ENCODE results near the gene AKAP8. TPM values are rescaled to one million over a fixed set of nuclear protein-coding genes. Genes with fewer than 3 reads are reported as not detected.

The AKAP8 gene
- total RNA-seq, 1 experiment from 2014 or later: 50.8 TPM

DNA sequence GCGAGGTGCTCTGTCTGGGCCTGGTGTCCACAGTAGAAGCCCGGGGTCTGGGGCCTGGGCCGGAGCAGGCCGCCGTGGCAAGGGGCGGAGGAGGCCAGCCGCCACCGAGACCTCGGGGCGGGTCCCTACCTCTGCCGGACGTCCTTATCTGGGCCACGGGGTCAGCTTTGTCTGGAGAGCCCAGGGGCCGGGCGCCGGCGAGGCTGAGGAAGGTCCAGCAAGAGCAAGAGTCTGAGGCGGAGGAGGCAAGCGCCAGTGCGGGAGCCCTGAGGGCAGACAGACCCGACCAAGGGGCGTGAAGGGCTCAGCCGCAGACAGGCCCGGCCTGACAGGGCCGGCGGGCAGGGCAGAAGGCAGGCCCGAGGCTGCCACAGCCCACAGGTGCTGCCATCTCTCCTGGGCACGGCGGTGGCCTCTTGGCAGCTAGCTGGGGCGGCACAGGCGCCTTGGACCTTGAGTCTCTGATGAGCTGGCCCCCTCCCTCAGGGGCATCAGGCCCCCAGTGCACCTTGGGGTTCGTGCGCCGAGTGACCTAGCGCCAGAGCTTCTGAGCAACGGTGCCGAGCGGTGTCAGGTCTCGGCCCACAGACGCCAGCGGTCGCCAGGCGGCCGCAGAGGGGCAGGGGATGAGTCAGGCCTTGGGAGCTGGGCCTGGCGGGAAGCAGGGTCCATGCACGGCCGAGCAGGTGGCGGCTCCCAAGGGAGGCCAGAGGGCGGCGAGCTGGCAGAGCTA lies 19.1 kb upstream of the AKAP8 start:
- H3K4me1 ChIP-seq (ENCODE audit: control insufficient read depth, insufficient read depth, low read length): no peaks in the 10 kb centered on the region
- intact Hi-C loops (cut with micrococcal nuclease; ENCODE audit: unreplicated experiment): no loop called here
- ATAC-seq (no peak), DNase-seq (ENCODE audit: low read depth, low spot score) (no peak)
- H3K36me3 ChIP-seq (ENCODE audit: control insufficient read depth, insufficient read depth, low read length): no peaks in the 10 kb centered on the region
- ChIA-PET CTCF (no interaction called here), POLR2A (no interaction called here)
- no peak overlapping the region for H3K4me3 ChIP-seq (ENCODE audit: low read depth in 2 of 2, low read length in 2 of 2)
- BruUV-seq (replicated peaks): no TSS peak
- H3K27ac ChIP-seq (ENCODE audit: low read length): no peak overlapping the region
- no peaks in the 10 kb centered on the region for H3K9me3 ChIP-seq (ENCODE audit: control insufficient read depth, insufficient read depth, low read depth, low read length)
- H3K27me3 ChIP-seq (ENCODE audit: control insufficient read depth, insufficient read depth, low read length): no peaks in the 10 kb centered on the region
- in situ Hi-C loops (cut with HindIII; ENCODE audit: low pct_unique_long_range_greater_than_20kb, low sequenced_read_pairs): no loop called here
- TF ChIP-seq, protein P1, sequence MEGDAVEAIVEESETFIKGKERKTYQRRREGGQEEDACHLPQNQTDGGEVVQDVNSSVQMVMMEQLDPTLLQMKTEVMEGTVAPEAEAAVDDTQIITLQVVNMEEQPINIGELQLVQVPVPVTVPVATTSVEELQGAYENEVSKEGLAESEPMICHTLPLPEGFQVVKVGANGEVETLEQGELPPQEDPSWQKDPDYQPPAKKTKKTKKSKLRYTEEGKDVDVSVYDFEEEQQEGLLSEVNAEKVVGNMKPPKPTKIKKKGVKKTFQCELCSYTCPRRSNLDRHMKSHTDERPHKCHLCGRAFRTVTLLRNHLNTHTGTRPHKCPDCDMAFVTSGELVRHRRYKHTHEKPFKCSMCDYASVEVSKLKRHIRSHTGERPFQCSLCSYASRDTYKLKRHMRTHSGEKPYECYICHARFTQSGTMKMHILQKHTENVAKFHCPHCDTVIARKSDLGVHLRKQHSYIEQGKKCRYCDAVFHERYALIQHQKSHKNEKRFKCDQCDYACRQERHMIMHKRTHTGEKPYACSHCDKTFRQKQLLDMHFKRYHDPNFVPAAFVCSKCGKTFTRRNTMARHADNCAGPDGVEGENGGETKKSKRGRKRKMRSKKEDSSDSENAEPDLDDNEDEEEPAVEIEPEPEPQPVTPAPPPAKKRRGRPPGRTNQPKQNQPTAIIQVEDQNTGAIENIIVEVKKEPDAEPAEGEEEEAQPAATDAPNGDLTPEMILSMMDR (IDR thresholded peaks at IDR 0.05): no peak
- TF ChIP-seq, protein P2, sequence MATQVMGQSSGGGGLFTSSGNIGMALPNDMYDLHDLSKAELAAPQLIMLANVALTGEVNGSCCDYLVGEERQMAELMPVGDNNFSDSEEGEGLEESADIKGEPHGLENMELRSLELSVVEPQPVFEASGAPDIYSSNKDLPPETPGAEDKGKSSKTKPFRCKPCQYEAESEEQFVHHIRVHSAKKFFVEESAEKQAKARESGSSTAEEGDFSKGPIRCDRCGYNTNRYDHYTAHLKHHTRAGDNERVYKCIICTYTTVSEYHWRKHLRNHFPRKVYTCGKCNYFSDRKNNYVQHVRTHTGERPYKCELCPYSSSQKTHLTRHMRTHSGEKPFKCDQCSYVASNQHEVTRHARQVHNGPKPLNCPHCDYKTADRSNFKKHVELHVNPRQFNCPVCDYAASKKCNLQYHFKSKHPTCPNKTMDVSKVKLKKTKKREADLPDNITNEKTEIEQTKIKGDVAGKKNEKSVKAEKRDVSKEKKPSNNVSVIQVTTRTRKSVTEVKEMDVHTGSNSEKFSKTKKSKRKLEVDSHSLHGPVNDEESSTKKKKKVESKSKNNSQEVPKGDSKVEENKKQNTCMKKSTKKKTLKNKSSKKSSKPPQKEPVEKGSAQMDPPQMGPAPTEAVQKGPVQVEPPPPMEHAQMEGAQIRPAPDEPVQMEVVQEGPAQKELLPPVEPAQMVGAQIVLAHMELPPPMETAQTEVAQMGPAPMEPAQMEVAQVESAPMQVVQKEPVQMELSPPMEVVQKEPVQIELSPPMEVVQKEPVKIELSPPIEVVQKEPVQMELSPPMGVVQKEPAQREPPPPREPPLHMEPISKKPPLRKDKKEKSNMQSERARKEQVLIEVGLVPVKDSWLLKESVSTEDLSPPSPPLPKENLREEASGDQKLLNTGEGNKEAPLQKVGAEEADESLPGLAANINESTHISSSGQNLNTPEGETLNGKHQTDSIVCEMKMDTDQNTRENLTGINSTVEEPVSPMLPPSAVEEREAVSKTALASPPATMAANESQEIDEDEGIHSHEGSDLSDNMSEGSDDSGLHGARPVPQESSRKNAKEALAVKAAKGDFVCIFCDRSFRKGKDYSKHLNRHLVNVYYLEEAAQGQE (IDR thresholded peaks at IDR 0.05; ENCODE audit: insufficient read depth in 1 of 2, low read depth in 2 of 2, low read length in 1 of 2): no peak
- TF ChIP-seq SIN3A (IDR thresholded peaks at IDR 0.05; ENCODE audit: borderline replicate concordance, insufficient read depth, low read depth, low read length) (no peak), TCF7L2 (IDR thresholded peaks at IDR 0.05; ENCODE audit: low read depth, low read length) (no peak), POLR2AphosphoS5 (IDR thresholded peaks at IDR 0.05; ENCODE audit: low read depth, low read length) (no peak)

DNA sequence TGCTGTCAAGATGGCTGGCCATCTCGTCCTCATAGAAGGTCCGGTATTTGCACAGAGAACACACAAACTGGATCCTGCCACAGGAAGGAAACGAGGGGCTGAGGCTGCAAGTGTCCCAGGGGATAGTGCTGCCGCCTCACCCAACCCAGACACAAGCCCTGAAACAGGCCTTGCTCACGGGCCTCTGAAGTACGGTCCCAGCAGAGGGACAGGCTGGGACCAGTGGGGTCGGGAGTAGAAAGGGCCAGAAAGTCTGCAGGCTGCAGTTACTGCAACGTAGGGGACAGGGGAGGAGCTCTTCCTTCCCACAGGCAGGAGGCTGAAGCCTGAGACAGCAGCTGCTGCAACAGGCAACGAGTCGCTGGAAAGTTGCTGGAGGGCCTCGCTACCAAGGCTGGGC lies 18.2 kb upstream of the AKAP8 start:
- TF ChIP-seq SIN3A (IDR thresholded peaks at IDR 0.05; ENCODE audit: borderline replicate concordance, insufficient read depth, low read depth, low read length): no peak
- no peak for TF ChIP-seq POLR2AphosphoS5 (IDR thresholded peaks at IDR 0.05; ENCODE audit: low read depth, low read length)
- TF ChIP-seq TCF7L2 (IDR thresholded peaks at IDR 0.05; ENCODE audit: low read depth, low read length): no peak
- TF ChIP-seq, protein P1 (IDR thresholded peaks at IDR 0.05): no peak
- TF ChIP-seq, protein P2 (IDR thresholded peaks at IDR 0.05; ENCODE audit: insufficient read depth in 1 of 2, low read depth in 2 of 2, low read length in 1 of 2): no peak
- ChIA-PET CTCF (no interaction called here), POLR2A (no interaction called here)
- Histone ChIP-seq H3K27ac (ENCODE audit: low read length) (no peak overlapping the region), H3K27me3 (ENCODE audit: control insufficient read depth, insufficient read depth, low read length) (no peaks in the 10 kb centered on the region), H3K4me3 (ENCODE audit: low read depth in 2 of 2, low read length in 2 of 2) (no peak overlapping the region), H3K36me3 (ENCODE audit: control insufficient read depth, insufficient read depth, low read length) (no peaks in the 10 kb centered on the region; the same call in 1 of the 2 replicates), H3K4me1 (ENCODE audit: control insufficient read depth, insufficient read depth, low read length) (no peaks in the 10 kb centered on the region), H3K9me3 (ENCODE audit: control insufficient read depth, insufficient read depth, low read depth, low read length) (no peaks in the 10 kb centered on the region)
- no TSS peak for BruUV-seq (replicated peaks)
- ATAC-seq (no peak), DNase-seq (ENCODE audit: low read depth, low spot score) (no peak)
- intact Hi-C loops (cut with micrococcal nuclease; ENCODE audit: unreplicated experiment): no loop called here
- in situ Hi-C loops (cut with HindIII; ENCODE audit: low pct_unique_long_range_greater_than_20kb, low sequenced_read_pairs): no loop called here
